ENCODE data around the gene ZNF77.

DNA sequence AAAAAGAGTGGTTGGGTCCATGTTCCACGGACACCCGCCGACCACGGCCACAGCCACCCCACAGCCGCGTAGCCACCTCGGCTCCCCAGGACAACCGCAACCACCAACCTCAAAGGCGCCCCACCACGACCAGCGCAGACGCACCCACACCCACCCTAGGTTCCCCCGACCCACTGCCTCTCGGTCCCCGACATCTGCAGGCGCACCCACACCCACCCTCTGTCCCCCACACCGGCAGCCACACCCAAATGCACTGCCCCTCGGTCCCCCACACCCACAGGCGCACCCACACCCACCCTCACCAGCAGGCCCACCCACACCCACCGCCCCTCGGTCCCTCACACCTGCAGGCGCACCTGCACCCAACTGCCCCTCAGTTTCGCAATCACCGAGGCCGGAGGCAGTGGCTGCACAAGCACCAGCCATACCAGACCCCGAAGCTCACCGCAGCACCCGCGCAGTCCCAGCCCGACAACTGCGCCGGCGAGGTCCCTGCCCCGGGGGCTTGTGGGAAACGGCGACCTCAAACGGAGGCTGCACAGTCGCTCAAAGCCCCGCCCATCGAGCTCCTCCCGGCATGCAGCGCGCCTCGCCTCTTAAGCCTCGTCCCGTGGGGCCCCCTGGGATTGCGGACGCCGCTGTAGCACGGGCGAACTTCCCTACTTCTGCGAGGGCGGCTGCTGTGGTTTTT lies 18.3 kb downstream of the ZNF77 start:
- TF ChIP-seq, protein P1, sequence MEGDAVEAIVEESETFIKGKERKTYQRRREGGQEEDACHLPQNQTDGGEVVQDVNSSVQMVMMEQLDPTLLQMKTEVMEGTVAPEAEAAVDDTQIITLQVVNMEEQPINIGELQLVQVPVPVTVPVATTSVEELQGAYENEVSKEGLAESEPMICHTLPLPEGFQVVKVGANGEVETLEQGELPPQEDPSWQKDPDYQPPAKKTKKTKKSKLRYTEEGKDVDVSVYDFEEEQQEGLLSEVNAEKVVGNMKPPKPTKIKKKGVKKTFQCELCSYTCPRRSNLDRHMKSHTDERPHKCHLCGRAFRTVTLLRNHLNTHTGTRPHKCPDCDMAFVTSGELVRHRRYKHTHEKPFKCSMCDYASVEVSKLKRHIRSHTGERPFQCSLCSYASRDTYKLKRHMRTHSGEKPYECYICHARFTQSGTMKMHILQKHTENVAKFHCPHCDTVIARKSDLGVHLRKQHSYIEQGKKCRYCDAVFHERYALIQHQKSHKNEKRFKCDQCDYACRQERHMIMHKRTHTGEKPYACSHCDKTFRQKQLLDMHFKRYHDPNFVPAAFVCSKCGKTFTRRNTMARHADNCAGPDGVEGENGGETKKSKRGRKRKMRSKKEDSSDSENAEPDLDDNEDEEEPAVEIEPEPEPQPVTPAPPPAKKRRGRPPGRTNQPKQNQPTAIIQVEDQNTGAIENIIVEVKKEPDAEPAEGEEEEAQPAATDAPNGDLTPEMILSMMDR (IDR thresholded peaks at IDR 0.05; ENCODE audit: low read length): no peak
- no peak for TF ChIP-seq EZH2 (optimal IDR thresholded peaks at IDR 0.05; ENCODE audit: low read depth, low read length)
